Chondrocyte (in vitro differentiated cells): ENCODE results near the gene CCR7. TPM values are rescaled to one million over a fixed set of nuclear protein-coding genes. Genes with fewer than 3 reads are reported as not detected.
A peak's percentile ranks its signal among the peaks of the same experiment; 100 is the strongest.

Experiments
- DNase-seq: peaks from one replicate; pipeline ENCODE4 v3.0.0; 2021; ENCODE audit warnings: mixed read lengths, low spot score
- H3K27ac Mint-ChIP-seq: one replicate; pipeline ENCODE4 v1.8.0; 2021; ENCODE audit warnings: mild to moderate bottlenecking, moderate library complexity, mixed read lengths; ENCODE audit not compliant: unreplicated experiment
- H3K27me3 Mint-ChIP-seq: 2 replicates; pipeline ENCODE4 v1.8.0; 2021; ENCODE audit warnings: low read depth, mixed read lengths
- H3K36me3 Mint-ChIP-seq: 2 replicates; pipeline ENCODE4 v1.8.0; 2021; ENCODE audit warnings: low read depth, mixed read lengths
- H3K4me1 Mint-ChIP-seq: 2 replicates; pipeline ENCODE4 v1.8.0; 2021; ENCODE audit warnings: low read depth, mild to moderate bottlenecking, mixed read lengths
- H3K4me3 Mint-ChIP-seq: one replicate; pipeline ENCODE4 v1.8.0; 2021; ENCODE audit warnings: mild to moderate bottlenecking, moderate library complexity, mixed read lengths; ENCODE audit not compliant: unreplicated experiment
- H3K9me3 Mint-ChIP-seq: 2 replicates; pipeline ENCODE4 v1.8.0; 2021; ENCODE audit warnings: low read depth, mixed read lengths
- long read RNA-seq: library from polyadenylated mRNA; stranded (forward); transcript quantifications from one replicate; pipeline ENCODE4 v2.0.0, GENCODE V29; 2021
- total RNA-seq: library from RNA; stranded (reverse); gene quantifications from 3 replicates; pipeline ENCODE4 v1.2.1, GENCODE V29; 2021
- TF ChIP-seq, protein P1 (sequence below): fragments of 200-600 bp; sonication (generic); IDR thresholded peaks from 2 replicates; pipeline ENCODE4 v1.5.0; 2021; ENCODE audit warnings: antibody characterized with exemption, mild to moderate bottlenecking, moderate library complexity

The CCR7 gene, protein sequence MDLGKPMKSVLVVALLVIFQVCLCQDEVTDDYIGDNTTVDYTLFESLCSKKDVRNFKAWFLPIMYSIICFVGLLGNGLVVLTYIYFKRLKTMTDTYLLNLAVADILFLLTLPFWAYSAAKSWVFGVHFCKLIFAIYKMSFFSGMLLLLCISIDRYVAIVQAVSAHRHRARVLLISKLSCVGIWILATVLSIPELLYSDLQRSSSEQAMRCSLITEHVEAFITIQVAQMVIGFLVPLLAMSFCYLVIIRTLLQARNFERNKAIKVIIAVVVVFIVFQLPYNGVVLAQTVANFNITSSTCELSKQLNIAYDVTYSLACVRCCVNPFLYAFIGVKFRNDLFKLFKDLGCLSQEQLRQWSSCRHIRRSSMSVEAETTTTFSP
- not detected in 3 replicates for total RNA-seq
- long read RNA-seq = 0 reads

DNA sequence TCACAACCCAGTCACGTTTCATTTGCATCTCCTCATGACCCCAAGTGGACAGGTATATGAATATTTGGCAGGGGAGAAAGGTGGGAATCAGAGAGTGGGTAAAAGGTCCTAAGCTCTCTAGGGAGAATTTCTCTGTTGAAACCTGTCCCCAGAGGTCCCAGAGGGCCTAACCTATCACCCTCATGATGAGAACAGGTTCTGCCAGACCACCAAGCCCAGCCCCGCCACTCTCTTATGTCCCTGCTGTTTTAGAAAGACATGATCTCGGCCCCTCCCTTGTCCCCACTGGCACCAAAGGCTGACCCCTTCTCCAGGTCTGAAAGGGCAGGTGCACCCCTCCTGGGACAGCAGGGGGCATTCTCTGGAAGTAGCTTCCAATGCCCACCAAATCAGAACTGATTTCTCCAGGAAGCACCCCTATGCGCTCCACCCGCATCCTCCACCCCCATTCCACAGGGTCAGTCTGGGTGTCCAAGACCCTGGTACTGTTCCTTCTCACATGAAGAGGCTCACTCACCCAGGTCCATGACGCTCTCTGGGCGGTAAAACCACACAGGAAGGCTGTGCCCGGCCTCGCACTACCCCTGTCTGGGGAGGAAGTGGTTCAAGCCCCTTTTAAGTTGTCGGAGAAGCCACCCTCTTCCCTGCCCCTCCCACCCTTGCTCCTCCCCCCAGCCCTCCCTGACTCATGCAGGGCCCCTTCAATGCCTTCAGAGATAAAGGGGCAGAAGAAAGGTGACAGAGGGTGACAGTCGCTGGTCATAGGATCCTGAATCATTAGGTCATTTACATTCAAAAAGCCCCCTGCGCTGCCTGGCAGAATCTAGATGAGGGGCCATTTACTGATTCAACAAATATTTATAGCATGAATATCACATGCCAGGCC lies at the start of gene CCR7:
CCR7 (minus strand) TSS at position 590 of the 886 bp plus-strand sequence; CDS start at position 527, 63 bp downstream.
- H3K27ac Mint-ChIP-seq = no peak within 1 kb of the TSS
- H3K36me3 Mint-ChIP-seq = peaks cover 1% of the 10 kb centered on the region
- no peak within 1 kb of the TSS for H3K4me3 Mint-ChIP-seq
- H3K9me3 Mint-ChIP-seq = peaks cover 11% of the 10 kb centered on the region
- H3K4me1 Mint-ChIP-seq = peaks cover 11% of the 10 kb centered on the region
- H3K27me3 Mint-ChIP-seq = peaks cover 11% of the 10 kb centered on the region
- TF ChIP-seq, protein P1, sequence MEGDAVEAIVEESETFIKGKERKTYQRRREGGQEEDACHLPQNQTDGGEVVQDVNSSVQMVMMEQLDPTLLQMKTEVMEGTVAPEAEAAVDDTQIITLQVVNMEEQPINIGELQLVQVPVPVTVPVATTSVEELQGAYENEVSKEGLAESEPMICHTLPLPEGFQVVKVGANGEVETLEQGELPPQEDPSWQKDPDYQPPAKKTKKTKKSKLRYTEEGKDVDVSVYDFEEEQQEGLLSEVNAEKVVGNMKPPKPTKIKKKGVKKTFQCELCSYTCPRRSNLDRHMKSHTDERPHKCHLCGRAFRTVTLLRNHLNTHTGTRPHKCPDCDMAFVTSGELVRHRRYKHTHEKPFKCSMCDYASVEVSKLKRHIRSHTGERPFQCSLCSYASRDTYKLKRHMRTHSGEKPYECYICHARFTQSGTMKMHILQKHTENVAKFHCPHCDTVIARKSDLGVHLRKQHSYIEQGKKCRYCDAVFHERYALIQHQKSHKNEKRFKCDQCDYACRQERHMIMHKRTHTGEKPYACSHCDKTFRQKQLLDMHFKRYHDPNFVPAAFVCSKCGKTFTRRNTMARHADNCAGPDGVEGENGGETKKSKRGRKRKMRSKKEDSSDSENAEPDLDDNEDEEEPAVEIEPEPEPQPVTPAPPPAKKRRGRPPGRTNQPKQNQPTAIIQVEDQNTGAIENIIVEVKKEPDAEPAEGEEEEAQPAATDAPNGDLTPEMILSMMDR = no peak
- DNase-seq = peak; percentile 58

DNA sequence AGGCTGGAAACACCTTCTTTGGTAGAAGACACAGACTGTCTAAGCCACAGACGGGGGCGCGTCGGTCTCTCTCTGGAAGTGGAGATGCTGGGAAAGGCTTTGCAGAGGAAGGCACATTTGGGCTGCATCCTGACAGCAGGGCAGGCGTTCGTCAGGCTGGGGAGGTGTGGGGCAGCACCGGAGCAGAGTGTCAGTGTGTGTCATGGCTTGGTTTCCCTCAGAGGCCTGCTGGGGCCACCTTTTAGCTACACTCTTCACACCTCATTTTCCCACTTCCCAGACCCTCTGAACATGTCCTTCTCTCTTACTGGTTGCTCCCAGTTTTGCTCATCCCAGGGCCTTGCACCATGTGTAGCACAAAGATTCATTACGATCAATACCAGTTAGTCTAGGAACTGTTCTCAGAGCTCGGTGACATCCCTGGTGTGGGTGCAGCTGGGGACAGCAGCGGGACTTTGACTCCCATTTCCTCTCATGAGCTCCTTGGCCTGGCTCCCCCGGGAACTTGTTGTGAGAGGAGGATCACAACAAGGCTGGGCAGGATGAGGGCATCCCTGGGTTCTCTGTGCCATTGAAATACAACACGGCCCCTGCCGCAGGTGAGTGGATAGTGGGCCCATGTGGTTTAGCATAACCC lies 49.3 kb upstream of the CCR7 start:
- Mint-ChIP-seq H3K36me3 (peaks cover 1% of the 10 kb centered on the region), H3K27ac (no peak overlapping the region), H3K4me3 (no peak overlapping the region), H3K4me1 (no peaks in the 10 kb centered on the region), H3K27me3 (peaks cover 37% of the 10 kb centered on the region), H3K9me3 (no peaks in the 10 kb centered on the region)
- DNase-seq = no peak
- TF ChIP-seq, protein P1 = no peak

DNA sequence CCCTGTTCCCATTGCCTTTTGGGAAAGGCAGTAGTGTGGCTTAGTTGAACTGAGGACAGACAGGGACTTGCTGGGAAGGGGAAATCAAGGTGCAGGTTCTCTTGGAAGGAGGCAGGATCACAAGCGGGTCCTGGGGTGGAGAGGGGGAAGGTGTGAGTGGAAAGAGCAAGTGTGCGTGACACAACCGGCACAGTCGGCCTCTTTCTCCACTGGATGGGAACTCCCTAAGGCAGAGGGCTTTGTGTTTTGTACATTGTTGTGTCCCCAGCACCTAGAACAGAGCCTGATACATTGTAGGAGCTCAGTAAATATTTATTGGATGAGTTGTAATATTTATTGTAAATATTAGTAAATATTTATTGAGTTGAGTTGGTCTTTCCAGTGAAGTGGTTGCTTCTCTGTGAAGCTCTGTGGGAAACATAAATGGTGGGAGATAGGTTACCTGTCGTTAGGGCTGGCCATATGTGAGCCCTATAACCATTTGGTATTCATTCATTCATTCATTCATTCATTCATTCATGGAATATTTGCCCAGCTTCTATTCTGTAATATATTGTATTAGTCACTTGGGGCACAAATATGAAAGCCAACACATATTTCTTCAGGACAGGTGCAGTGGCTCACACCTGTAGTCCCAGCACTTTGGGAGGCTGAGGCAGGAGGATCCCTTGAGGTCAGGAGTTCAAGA lies 48.3 kb upstream of the CCR7 start:
- no peak for DNase-seq
- Mint-ChIP-seq H3K27ac (no peak overlapping the region), H3K36me3 (peaks cover 1% of the 10 kb centered on the region), H3K4me1 (no peaks in the 10 kb centered on the region), H3K27me3 (peaks cover 37% of the 10 kb centered on the region), H3K9me3 (no peaks in the 10 kb centered on the region), H3K4me3 (no peak overlapping the region)
- TF ChIP-seq, protein P1 = no peak

DNA sequence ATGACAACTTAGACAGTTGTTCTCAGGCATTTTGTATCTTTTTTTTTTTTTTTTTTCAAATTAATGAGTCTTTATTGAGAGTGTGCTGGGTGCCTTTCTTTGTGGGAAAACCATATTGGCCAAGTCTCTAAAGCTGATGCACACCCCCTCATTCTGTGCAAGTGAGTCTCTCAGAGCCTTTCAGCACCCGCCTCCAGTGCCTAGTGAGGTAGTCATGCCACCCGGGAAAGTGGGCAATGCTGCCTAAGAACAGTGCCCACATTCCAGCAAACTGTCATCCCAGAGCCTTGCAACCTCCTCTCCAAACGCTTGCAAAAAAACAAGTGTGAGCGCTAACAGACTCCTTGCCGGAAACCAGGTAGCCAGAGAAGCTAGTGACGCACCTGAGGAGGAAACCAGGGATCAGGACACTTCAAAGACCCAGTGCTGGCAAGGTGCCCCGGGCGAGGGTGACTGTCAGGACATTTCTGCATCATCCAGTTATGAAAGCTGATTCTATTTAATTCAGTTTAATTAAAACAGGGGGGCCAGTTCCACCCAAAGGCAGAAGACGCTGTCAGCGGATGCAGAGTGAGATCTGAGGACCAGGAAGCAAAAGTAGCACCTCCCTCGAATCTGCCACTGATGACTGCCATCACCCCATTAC lies 47.5 kb upstream of the CCR7 start:
- no peaks in the 10 kb centered on the region for H3K9me3 Mint-ChIP-seq
- TF ChIP-seq, protein P1 = no peak
- no peaks in the 10 kb centered on the region for H3K4me1 Mint-ChIP-seq
- H3K27me3 Mint-ChIP-seq = peaks cover 37% of the 10 kb centered on the region
- no peak overlapping the region for H3K4me3 Mint-ChIP-seq
- no peak for DNase-seq
- no peak overlapping the region for H3K27ac Mint-ChIP-seq
- peaks cover 1% of the 10 kb centered on the region for H3K36me3 Mint-ChIP-seq
